H1 (cell line): ENCODE measurements around the gene CHCHD1. TPM values are rescaled to one million over a fixed set of nuclear protein-coding genes. Genes with fewer than 3 reads are reported as not detected.

Experiments
- CTCF ChIA-PET: fragments of 300-600 bp; sonication (Branson Sonifier 250); formaldehyde crosslinking; loops from one replicate; lab custom pipeline; 2021; ENCODE audit not compliant: partially characterized antibody; lab: Charles Lee
- POLR2A ChIA-PET: fragments of 300-600 bp; sonication (Branson Sonifier 250); formaldehyde crosslinking; loops from one replicate; lab custom pipeline; 2021; ENCODE audit warnings: inconsistent platforms; ENCODE audit not compliant: partially characterized antibody; lab: Charles Lee
- DNase-seq, 2 experiments: peaks; one replicate each; pipeline versions ENCODE4 v3.0.0 to v3.0.0-alpha.2; 2010 to 2022; ENCODE audit warnings: low spot score in 2 of 2, low read depth in 1 of 2, mixed read lengths in 1 of 2
- FAIRE-seq: peaks from 2 replicates; lab custom pipeline; 2011; peaks lifted over from hg19 to GRCh38; lab: Jason Lieb, UNC
- H2AFZ ChIP-seq: 2 replicates; pipeline ENCODE4 v1.8.1; 2012; ENCODE audit warnings: low read length, inconsistent platforms
- H2AK5ac ChIP-seq: 2 replicates; pipeline ENCODE4 v1.6.1; 2013; ENCODE audit warnings: low read depth, low read length
- H2BK120ac ChIP-seq: replicated peaks from 2 replicates; pipeline ENCODE3; 2013; ENCODE audit warnings: low read depth, low read length, inconsistent platforms
- H2BK12ac ChIP-seq: 2 replicates; pipeline ENCODE4 v1.6.1; 2013; ENCODE audit warnings: low read depth, low read length
- H2BK15ac ChIP-seq: 2 replicates; pipeline ENCODE4 v1.6.1; 2013; ENCODE audit warnings: low read length
- H2BK20ac ChIP-seq: 2 replicates; pipeline ENCODE4 v1.6.1; 2013; ENCODE audit warnings: low read length
- H2BK5ac ChIP-seq: 2 replicates; pipeline ENCODE4 v1.6.1; 2013; ENCODE audit warnings: low read depth, low read length
- H3K14ac ChIP-seq: 2 replicates; pipeline ENCODE4 v1.6.1; 2013; ENCODE audit warnings: inconsistent platforms; ENCODE audit not compliant: insufficient read length
- H3K18ac ChIP-seq: 2 replicates; pipeline ENCODE4 v1.6.1; 2013; ENCODE audit warnings: low read length; ENCODE audit errors: extremely low read depth
- H3K23ac ChIP-seq: 2 replicates; pipeline ENCODE4 v1.6.1; 2013; ENCODE audit warnings: inconsistent platforms; ENCODE audit not compliant: insufficient read length
- H3K23me2 ChIP-seq: 2 replicates; pipeline ENCODE4 v1.6.1; 2013; ENCODE audit warnings: low read depth, low read length
- H3K27ac ChIP-seq: 2 replicates; pipeline ENCODE4 v1.6.1; 2011; ENCODE audit warnings: low read depth, low read length, inconsistent platforms
- H3K27me3 ChIP-seq, 4 experiments: replicated peaks in 1 of 4; 1 replicate in 1 of 4; 2 replicates in 3 of 4; pipeline versions ENCODE4 v1.6.1 to v1.8.1; 2011 to 2013; ENCODE audit warnings: low read length in 3 of 4, mild to moderate bottlenecking in 3 of 4, inconsistent platforms in 2 of 4, mixed read lengths in 2 of 4, moderate library complexity in 1 of 4; ENCODE audit not compliant: control insufficient read depth in 3 of 4, insufficient read depth in 3 of 4; ENCODE audit errors: extremely low read depth in 1 of 4
- H3K36me3 ChIP-seq, 4 experiments: 2 replicates each; pipeline versions ENCODE4 v1.6.1 to v1.8.1; 2011 to 2013; ENCODE audit warnings: mild to moderate bottlenecking in 4 of 4, low read length in 3 of 4, moderate library complexity in 2 of 4, control low read depth in 1 of 4, inconsistent platforms in 1 of 4; ENCODE audit not compliant: insufficient read depth in 4 of 4, control insufficient read depth in 2 of 4
- H3K4ac ChIP-seq: replicated peaks from 2 replicates; pipeline ENCODE3; 2013; ENCODE audit warnings: low read length, low read depth, mixed read lengths, inconsistent platforms; ENCODE audit not compliant: insufficient read length
- H3K4me1 ChIP-seq, 4 experiments: replicated peaks in 1 of 4; 1 replicate in 1 of 4; 2 replicates in 3 of 4; pipeline versions ENCODE4 v1.6.1 to v1.8.1; 2011 to 2013; ENCODE audit warnings: low read length in 3 of 4, inconsistent platforms in 2 of 4, mixed read lengths in 1 of 4; ENCODE audit not compliant: insufficient read depth in 4 of 4, control insufficient read depth in 3 of 4
- H3K4me2 ChIP-seq, 2 experiments: 2 replicates each; pipeline versions ENCODE4 v1.6.1 to v1.8.1; 2011 to 2013; ENCODE audit warnings: low read depth in 2 of 2, low read length in 2 of 2, control low read depth in 1 of 2, inconsistent platforms in 1 of 2, mild to moderate bottlenecking in 1 of 2; ENCODE audit not compliant: insufficient read depth in 1 of 2
- H3K4me3 ChIP-seq, 4 experiments: fragments of 200-600, 300-600 bp in 1 of 4; sonication (generic), shearing (Covaris generic), sonication (Bioruptor Twin) in 1 of 4; 2 replicates each; pipeline versions ENCODE4 v1.5.1 to v1.8.1; 2011 to 2016; ENCODE audit warnings: low read length in 4 of 4, low read depth in 3 of 4, control low read depth in 2 of 4, inconsistent platforms in 2 of 4, mild to moderate bottlenecking in 2 of 4, mixed read lengths in 1 of 4, moderate library complexity in 1 of 4; ENCODE audit not compliant: insufficient read depth in 2 of 4; ENCODE audit errors: extremely low read depth in 1 of 4
- H3K56ac ChIP-seq: replicated peaks from 2 replicates; pipeline ENCODE3; 2013; ENCODE audit warnings: low read depth, mild to moderate bottlenecking, mixed read lengths, low read length, inconsistent platforms; ENCODE audit not compliant: insufficient read length
- H3K79me1 ChIP-seq: 2 replicates; pipeline ENCODE4 v1.6.1; 2013; ENCODE audit warnings: low read depth, low read length, control low read depth
- H3K79me2 ChIP-seq, 2 experiments: 2 replicates each; pipeline versions ENCODE4 v1.6.1 to v1.8.1; 2012 to 2013; ENCODE audit warnings: low read length in 2 of 2, mild to moderate bottlenecking in 2 of 2, inconsistent platforms in 1 of 2; ENCODE audit not compliant: insufficient read depth in 2 of 2, control insufficient read depth in 1 of 2
- H3K9ac ChIP-seq, 4 experiments: replicated peaks in 1 of 4; 1 replicate in 1 of 4; 2 replicates in 3 of 4; pipeline versions ENCODE4 v1.6.1 to v1.8.1; 2011 to 2013; ENCODE audit warnings: low read depth in 3 of 4, low read length in 3 of 4, control low read depth in 2 of 4, mild to moderate bottlenecking in 2 of 4, moderate library complexity in 2 of 4, inconsistent platforms in 1 of 4; ENCODE audit errors: extremely low read depth in 1 of 4
- H3K9me3 ChIP-seq, 2 experiments: 2 replicates each; pipeline versions ENCODE4 v1.6.1 to v1.8.1; 2012 to 2013; ENCODE audit warnings: mild to moderate bottlenecking in 2 of 2, moderate library complexity in 2 of 2, control low read depth in 1 of 2, inconsistent platforms in 1 of 2, low read depth in 1 of 2, low read length in 1 of 2, mixed read lengths in 1 of 2; ENCODE audit not compliant: insufficient read depth in 2 of 2
- H4K20me1 ChIP-seq, 2 experiments: replicated peaks in 1 of 2; 2 replicates each; pipeline versions ENCODE3 to v1.8.1; 2011 to 2013; ENCODE audit warnings: inconsistent platforms in 2 of 2, low read length in 2 of 2, mild to moderate bottlenecking in 1 of 2; ENCODE audit not compliant: insufficient read depth in 2 of 2, control insufficient read depth in 1 of 2
- H4K5ac ChIP-seq: 2 replicates; pipeline ENCODE4 v1.6.1; 2013; ENCODE audit warnings: low read length, low read depth, mixed read lengths, inconsistent platforms; ENCODE audit not compliant: insufficient read length
- H4K8ac ChIP-seq: 2 replicates; pipeline ENCODE4 v1.8.0; 2013; ENCODE audit warnings: mild to moderate bottlenecking, moderate library complexity, low read length, inconsistent platforms; ENCODE audit not compliant: insufficient read depth; ENCODE audit errors: extremely low read depth
- H4K91ac ChIP-seq: replicated peaks from 2 replicates; pipeline ENCODE3; 2013; ENCODE audit warnings: low read length, mixed read lengths, inconsistent platforms; ENCODE audit not compliant: insufficient read length
- E2F6 ChIP-seq: IDR thresholded peaks from 2 replicates; pipeline ENCODE4 v1.6.1; 2012; ENCODE audit warnings: inconsistent platforms
- RXRA ChIP-seq: IDR thresholded peaks from 2 replicates; pipeline ENCODE4 v1.6.1; 2011; ENCODE audit warnings: low read depth, mild to moderate bottlenecking, low read length, moderate library complexity; ENCODE audit not compliant: insufficient read depth
- SP4 ChIP-seq: IDR thresholded peaks from 2 replicates; pipeline ENCODE4 v1.6.1; 2012; ENCODE audit warnings: low read length, inconsistent platforms
- WGBS, 2 experiments: shearing (Covaris generic) in 1 of 2; methylation state at CpG; one replicate each; pipeline versions ENCODE4 v1.1.6 to v1.1.7; 2013 to 2015; ENCODE audit warnings: low lambda C conversion rate in 2 of 2, mixed read lengths in 2 of 2, inconsistent platforms in 1 of 2, low coverage in 1 of 2, missing lambda C conversion rate in 1 of 2; ENCODE audit not compliant: insufficient replicate concordance in 2 of 2, insufficient coverage in 1 of 2, insufficient read length in 1 of 2; ENCODE audit errors: extremely low coverage in 1 of 2, missing lambda C conversion rate in 1 of 2; 5-methylcytosine and 5-hydroxymethylcytosine counted together
- polyA plus RNA-seq, 7 experiments: library from polyadenylated mRNA; depleted of rRNA in 3 of 7; stranded (reverse) in 5 of 7; unstranded in 2 of 7; fragments of >200 nt in 5 of 7; fragments of 200-250 nt in 2 of 7; gene quantifications; 1 replicate in 5 of 7; 2 replicates in 1 of 7; 4 replicates in 1 of 7; pipeline versions ENCODE4 v1.2.1 to v1.2.3, GENCODE V29; 2011 to 2013; ENCODE audit warnings: missing spikeins in 2 of 7, mixed read lengths in 2 of 7
- total RNA-seq: library from RNA; stranded (reverse); fragmentation: NEBNext Ultra II Directional; extraction: Animal tissue kit (Norgen Biotek cat#: 25700); gene quantifications from 2 replicates; pipeline ENCODE4 v1.2.1, GENCODE V29; 2021

CHCHD1 gene
- total and polyA plus RNA-seq, 2 of the 8 experiments (the other 6 are each of a cell fraction or from before 2014, with no cell fraction given) = 44.9 to 58.1 TPM

- no peak overlapping the region for H2BK15ac ChIP-seq
- H3K56ac ChIP-seq = no peak overlapping the region
- H3K9ac ChIP-seq = no peak overlapping the region
- no peak overlapping the region for H3K4me2 ChIP-seq
- H3K4ac ChIP-seq = no peak overlapping the region
- no peaks in the 10 kb centered on the region; the same call in 1 of the 2 replicates for H3K23me2 ChIP-seq
- no peak overlapping the region for H3K27ac ChIP-seq
- POLR2A ChIA-PET = interaction anchor here (1.0 to 2.3 kb wide), 4 partner anchors 9 to 22 kb away, joined by 3 to 6 read pairs (median 4); no protein-coding TSS in a partner anchor
- H4K5ac ChIP-seq = no peak overlapping the region
- no peak overlapping the region for H2AK5ac ChIP-seq
- 89% methylated on average over 2 of the region's 2 CpGs; no CpG with 5 or more reads in 1 of the 2 experiments for WGBS, 2 experiments
- H4K8ac ChIP-seq = no peak overlapping the region
- no peaks in the 10 kb centered on the region for H3K4me1 ChIP-seq
- TF ChIP-seq E2F6 (no peak), RXRA (no peak), SP4 (no peak)
- TF ChIP-seq, all 59 proteins: peak for 0
- Histone ChIP-seq H3K23ac (no peak overlapping the region), H4K91ac (no peak overlapping the region), H3K79me1 (0 out of 2 replicates have a peak, but pooled peaks cover 2% of the 10 kb centered on the region), H2AFZ (no peak overlapping the region), H3K36me3 (peaks cover 19 to 62% (median 44%) of the 10 kb centered on the region in 4 experiments), H3K79me2 (no peaks in the 10 kb centered on the region), H3K4me3 (no peak overlapping the region), H4K20me1 (no peaks in the 10 kb centered on the region), H2BK12ac (no peak overlapping the region), H3K9me3 (no peaks in the 10 kb centered on the region), H2BK5ac (no peak overlapping the region), H3K27me3 (no peaks in the 10 kb centered on the region), H2BK20ac (no peak overlapping the region), H2BK120ac (no peak overlapping the region), H3K18ac (no peak overlapping the region), H3K14ac (no peak overlapping the region)
- FAIRE-seq = no peak
- CTCF ChIA-PET = interaction anchor here (0.6 to 2.2 kb wide), 5 partner anchors 13 to 233 kb away, joined by 3 to 6 read pairs (median 4); no protein-coding TSS in a partner anchor
- no peak for DNase-seq
These were observed 18.9 kb upstream of the CHCHD1 start for GRCh38 chr10:73762915-73763314.
